A549 treated with Hydrocortisone at 1 μM for 4 hours (cell line): ENCODE results near the gene MAPK6. TPM values are rescaled to one million over a fixed set of nuclear protein-coding genes. Genes with fewer than 3 reads are reported as not detected.

Experiments
- total RNA-seq: library from RNA; stranded (reverse); fragments of 200-300 nt; extraction: Qiagen RNA extraction; gene quantifications from 5 replicates; pipeline ENCODE4 v1.2.3, GENCODE V29; 2022

Gene MAPK6
- 36.3 to 71.1 TPM (median 50.0 TPM) in 5 replicates for total RNA-seq

DNA sequence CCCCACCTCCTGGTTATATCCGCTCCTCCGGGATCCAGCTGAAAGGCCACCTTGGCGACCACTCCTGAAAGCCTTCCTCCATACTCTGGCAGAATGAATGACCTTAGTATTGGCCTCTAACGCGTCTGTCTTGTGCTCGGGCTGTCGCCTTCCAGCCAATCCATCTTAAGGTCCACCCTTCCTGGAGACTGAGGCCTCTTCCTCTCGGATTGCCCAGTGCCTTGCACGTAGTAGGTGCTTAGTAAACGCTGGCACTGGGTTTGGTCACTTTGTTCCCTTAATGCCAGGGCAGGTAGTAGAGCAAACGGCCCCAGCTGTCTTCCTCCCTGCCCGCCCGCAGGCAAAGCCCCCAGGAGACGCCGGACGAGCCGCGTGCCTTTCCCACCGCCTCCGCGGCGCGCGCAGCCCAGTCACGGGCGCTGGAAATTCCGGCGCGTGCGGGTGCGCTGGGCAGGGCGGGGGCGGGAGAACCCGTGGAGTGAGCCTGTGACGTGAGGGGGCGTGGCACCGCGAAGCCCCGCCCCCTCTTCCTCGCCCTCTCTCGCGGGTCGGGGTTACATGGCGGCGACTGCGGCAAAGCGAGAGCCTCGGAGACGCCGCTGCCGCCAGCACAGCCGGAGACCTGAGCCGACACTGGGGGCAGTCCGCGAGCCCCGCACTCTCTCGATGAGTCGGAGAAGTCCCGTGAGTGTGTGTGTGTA lies at the start of gene MAPK6:
Gene MAPK6, plus strand, starts transcription at position 527 of the 701 bp plus-strand sequence. CDS start 27,242 bp downstream, outside the sequence.

DNA sequence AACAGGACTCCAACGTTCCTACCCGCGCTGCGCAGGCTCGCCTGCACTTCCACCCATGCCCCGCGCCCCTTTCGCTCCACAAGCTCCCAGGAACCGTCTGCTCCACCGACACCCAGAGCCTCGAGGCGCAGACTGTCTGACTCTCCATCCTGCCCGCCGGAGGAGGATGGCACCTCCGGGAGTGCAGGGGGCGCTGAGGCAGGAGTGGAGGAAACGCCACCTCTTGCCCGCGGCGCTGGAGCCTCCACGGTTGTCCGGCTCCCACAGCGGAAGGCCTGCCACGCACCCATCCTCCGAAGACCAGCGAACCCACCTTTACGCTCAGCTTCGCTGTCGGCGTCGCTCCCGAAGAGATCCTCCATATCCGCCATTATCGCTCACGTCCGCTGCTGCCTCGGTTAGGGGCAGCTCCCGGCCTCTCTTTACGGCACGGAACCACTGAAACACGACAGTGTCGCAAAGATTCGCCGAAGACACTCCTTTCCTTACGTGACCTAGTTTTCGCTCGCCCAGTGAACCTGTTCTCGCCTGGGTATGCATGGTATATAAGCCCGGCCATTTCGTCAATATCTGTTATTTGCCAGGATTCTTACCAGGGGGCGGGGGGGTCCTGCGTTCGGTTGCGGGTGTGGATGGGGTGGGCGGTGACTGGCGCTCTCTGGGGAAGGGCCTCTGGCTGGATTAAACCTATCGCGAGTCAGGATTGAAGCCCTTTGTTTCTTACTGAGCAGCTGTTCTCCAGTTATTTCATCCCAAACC lies 47.5 kb upstream of the MAPK6 start, which contains the start of gene LEO1:
Gene LEO1, minus strand, starts transcription at position 404 of the 759 bp plus-strand sequence. Its CDS starts 33 bp downstream, at position 371.

Other genes with a start within 250 kb of the MAPK6 start
- gene TMOD3, start 189.6 kb upstream of the MAPK6 start, total RNA-seq = 47.3 to 77.4 TPM (median 62.4 TPM) in 5 replicates
- 44.3 to 71.5 TPM (median 45.7 TPM) in 5 replicates for gene LEO1, start 47.4 kb upstream of the MAPK6 start, total RNA-seq
- gene BCL2L10, start 93.6 kb downstream of the MAPK6 start, total RNA-seq = 0.09 to 0.21 TPM (median 0.14 TPM) in 5 replicates
- 44.0 to 57.5 TPM (median 47.6 TPM) in 5 replicates for gene GNB5, start 172.2 kb downstream of the MAPK6 start, total RNA-seq